ENCODE measurements around the gene SNRNP200. TPM values are rescaled to one million over a fixed set of nuclear protein-coding genes. Genes with fewer than 3 reads are reported as not detected.

Gene SNRNP200
- total RNA-seq, 1 donor from 2014 or later = 36.6 TPM

Other genes with a start within 250 kb of the SNRNP200 start
- gene ADRA2B, start 189.0 kb downstream of the SNRNP200 start, total RNA-seq (ENCODE audit: insufficient read depth, low replicate concordance) = 1.9 TPM
- gene ASTL, start 167.0 kb downstream of the SNRNP200 start, total RNA-seq (ENCODE audit: insufficient read depth, low replicate concordance) = 1.4 TPM
- 28.9 TPM for gene DUSP2, start 160.1 kb downstream of the SNRNP200 start, total RNA-seq (ENCODE audit: insufficient read depth, low replicate concordance)
- 42.1 TPM for gene STARD7, start 96.7 kb downstream of the SNRNP200 start, total RNA-seq (ENCODE audit: insufficient read depth, low replicate concordance)
- 13.5 TPM for gene TMEM127, start 39.5 kb downstream of the SNRNP200 start, total RNA-seq (ENCODE audit: insufficient read depth, low replicate concordance)
- 49.1 TPM for gene CIAO1, start 39.3 kb downstream of the SNRNP200 start, total RNA-seq (ENCODE audit: insufficient read depth, low replicate concordance)
- gene ITPRIPL1, start 19.8 kb upstream of the SNRNP200 start, total RNA-seq (ENCODE audit: insufficient read depth, low replicate concordance) = 5.5 TPM
- 1.7 TPM for gene NCAPH, start 30.2 kb upstream of the SNRNP200 start, total RNA-seq (ENCODE audit: insufficient read depth, low replicate concordance)
- not detected for gene NEURL3, start 199.8 kb upstream of the SNRNP200 start, total RNA-seq (ENCODE audit: insufficient read depth, low replicate concordance)
- 11.3 TPM for gene ARID5A, start 231.2 kb upstream of the SNRNP200 start, total RNA-seq (ENCODE audit: insufficient read depth, low replicate concordance)

Data from umbilical cord (tissue), 1 donor.